DOHH2 (cell line): ENCODE data around the gene ABCB8.
"Not testable (repeated sequence)": the region's sequence is repeated elsewhere in the genome, so short reads cannot be mapped to it uniquely, and the experiment has no call there.

Experiments
- H3F3A ChIP-seq: fragments of 200-600 bp; sonication (generic), shearing (Covaris generic); 2 replicates; pipeline ENCODE4 v1.6.0; 2016; ENCODE audit warnings: antibody characterized with exemption, mild to moderate bottlenecking; ENCODE audit not compliant: control insufficient read depth, insufficient read depth
- H3K27ac ChIP-seq: fragments of 200-600 bp; sonication (generic); 2 replicates; pipeline ENCODE4 v1.5.1; 2014; ENCODE audit warnings: low read depth, mild to moderate bottlenecking, low read length, moderate library complexity
- H3K27me3 ChIP-seq: fragments of 200-600 bp; sonication (generic); 2 replicates; pipeline ENCODE4 v1.6.1; 2014; ENCODE audit warnings: mild to moderate bottlenecking, low read length, mixed read lengths; ENCODE audit not compliant: control insufficient read depth
- H3K36me3 ChIP-seq: fragments of 200-600 bp; sonication (generic); 2 replicates; pipeline ENCODE4 v1.6.1; 2014; ENCODE audit warnings: mild to moderate bottlenecking, low read length, moderate library complexity, mixed read lengths; ENCODE audit not compliant: control insufficient read depth
- H3K4me1 ChIP-seq: fragments of 200-600 bp; sonication (generic); 2 replicates; pipeline ENCODE4 v1.6.1; 2014; ENCODE audit warnings: mild to moderate bottlenecking, low read length, mixed read lengths; ENCODE audit not compliant: control insufficient read depth
- H3K4me2 ChIP-seq: fragments of 200-600 bp; sonication (generic); 2 replicates; pipeline ENCODE4 v1.6.0; 2014; ENCODE audit warnings: mild to moderate bottlenecking, low read length, moderate library complexity
- H3K4me3 ChIP-seq: fragments of 200-600 bp; sonication (generic); 2 replicates; pipeline ENCODE4 v1.5.1; 2014; ENCODE audit warnings: mild to moderate bottlenecking, low read length, mixed read lengths
- H3K79me2 ChIP-seq: fragments of 200-600 bp; sonication (generic); 2 replicates; pipeline ENCODE4 v1.6.1; 2014; ENCODE audit warnings: mild to moderate bottlenecking, low read length, mixed read lengths; ENCODE audit not compliant: control insufficient read depth
- H3K9me2 ChIP-seq: fragments of 200-600 bp; sonication (generic); replicated peaks from 2 replicates; pipeline ENCODE4 v1.6.1; 2014; ENCODE audit warnings: mild to moderate bottlenecking, low read length, mixed read lengths; ENCODE audit not compliant: control insufficient read depth
- H3K9me3 ChIP-seq: fragments of 200-600 bp; sonication (generic); 2 replicates; pipeline ENCODE4 v1.6.1; 2014; ENCODE audit warnings: antibody characterized with exemption, low read length, mixed read lengths; ENCODE audit not compliant: control insufficient read depth, insufficient read depth
- H4K20me1 ChIP-seq: fragments of 200-600 bp; sonication (generic); 2 replicates; pipeline ENCODE4 v1.6.0; 2014; ENCODE audit warnings: low read depth, mild to moderate bottlenecking, antibody characterized with exemption, low read length, moderate library complexity; ENCODE audit not compliant: control insufficient read depth, insufficient read depth
- EZH2phosphoT487 ChIP-seq: fragments of 200-600 bp; sonication (generic); IDR thresholded peaks from 2 replicates; pipeline ENCODE4 v1.6.1; 2017; ENCODE audit warnings: borderline replicate concordance, mild to moderate bottlenecking, antibody characterized with exemption, low read length, moderate library complexity, mixed read lengths
- TF ChIP-seq, protein P1 (sequence below): fragments of 200-600 bp; sonication (generic); IDR thresholded peaks from one replicate; pipeline ENCODE4 v1.5.1; 2014; ENCODE audit warnings: antibody characterized with exemption, mild to moderate bottlenecking, low read depth, low read length; ENCODE audit not compliant: poor library complexity, severe bottlenecking

The ABCB8 gene

DNA sequence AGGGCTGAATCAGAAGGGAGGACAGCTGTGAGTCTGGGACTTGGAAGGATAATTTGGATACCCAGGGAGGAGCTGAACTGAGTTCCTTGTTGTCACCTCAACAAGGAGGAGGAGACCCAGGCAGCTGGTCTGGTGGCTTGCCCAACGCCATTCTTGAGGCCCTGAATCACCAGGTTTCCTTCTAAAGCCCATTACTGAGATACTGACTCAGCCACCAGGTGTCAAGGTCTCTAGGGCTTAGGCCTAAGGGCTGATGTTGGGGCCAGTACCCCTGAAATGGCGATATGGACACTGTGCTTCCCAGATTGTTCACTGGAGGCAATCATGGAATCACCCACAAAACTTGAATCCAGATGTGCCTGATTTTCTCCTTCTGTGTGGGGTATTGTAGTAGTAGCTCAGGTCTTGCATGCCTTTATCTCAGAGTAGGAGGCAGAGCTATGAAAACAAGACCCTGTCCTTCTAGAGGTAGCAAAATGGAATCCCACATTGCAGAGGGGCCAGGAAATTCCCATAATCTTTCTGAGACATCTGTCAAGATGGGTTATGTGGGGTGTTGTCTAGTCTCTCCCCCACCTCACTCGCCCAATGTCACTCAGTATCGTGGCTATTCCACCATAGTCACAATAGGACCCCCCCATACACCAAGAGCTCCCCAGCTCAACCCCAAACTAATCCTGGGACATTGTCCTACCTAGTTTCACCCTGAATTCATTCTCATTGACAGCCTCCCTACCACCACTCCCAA is 2.2 kb upstream of the ABCB8 start:
- Histone ChIP-seq H3K4me1 (peaks cover 21% of the 10 kb centered on the region), H3K27ac (no peak overlapping the region), H3K79me2 (peaks cover 18% of the 10 kb centered on the region), H4K20me1 (no peaks in the 10 kb centered on the region), H3F3A (no peaks in the 10 kb centered on the region), H3K36me3 (peaks cover 2% of the 10 kb centered on the region; the same call in 1 of the 2 replicates), H3K27me3 (peaks cover 5% of the 10 kb centered on the region), H3K9me3 (no peaks in the 10 kb centered on the region), H3K9me2 (no peaks in the 10 kb centered on the region), H3K4me2 (no peak overlapping the region), H3K4me3 (no peak overlapping the region)
- TF ChIP-seq, protein P1, sequence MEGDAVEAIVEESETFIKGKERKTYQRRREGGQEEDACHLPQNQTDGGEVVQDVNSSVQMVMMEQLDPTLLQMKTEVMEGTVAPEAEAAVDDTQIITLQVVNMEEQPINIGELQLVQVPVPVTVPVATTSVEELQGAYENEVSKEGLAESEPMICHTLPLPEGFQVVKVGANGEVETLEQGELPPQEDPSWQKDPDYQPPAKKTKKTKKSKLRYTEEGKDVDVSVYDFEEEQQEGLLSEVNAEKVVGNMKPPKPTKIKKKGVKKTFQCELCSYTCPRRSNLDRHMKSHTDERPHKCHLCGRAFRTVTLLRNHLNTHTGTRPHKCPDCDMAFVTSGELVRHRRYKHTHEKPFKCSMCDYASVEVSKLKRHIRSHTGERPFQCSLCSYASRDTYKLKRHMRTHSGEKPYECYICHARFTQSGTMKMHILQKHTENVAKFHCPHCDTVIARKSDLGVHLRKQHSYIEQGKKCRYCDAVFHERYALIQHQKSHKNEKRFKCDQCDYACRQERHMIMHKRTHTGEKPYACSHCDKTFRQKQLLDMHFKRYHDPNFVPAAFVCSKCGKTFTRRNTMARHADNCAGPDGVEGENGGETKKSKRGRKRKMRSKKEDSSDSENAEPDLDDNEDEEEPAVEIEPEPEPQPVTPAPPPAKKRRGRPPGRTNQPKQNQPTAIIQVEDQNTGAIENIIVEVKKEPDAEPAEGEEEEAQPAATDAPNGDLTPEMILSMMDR, result no peak
- no peak for TF ChIP-seq EZH2phosphoT487

DNA sequence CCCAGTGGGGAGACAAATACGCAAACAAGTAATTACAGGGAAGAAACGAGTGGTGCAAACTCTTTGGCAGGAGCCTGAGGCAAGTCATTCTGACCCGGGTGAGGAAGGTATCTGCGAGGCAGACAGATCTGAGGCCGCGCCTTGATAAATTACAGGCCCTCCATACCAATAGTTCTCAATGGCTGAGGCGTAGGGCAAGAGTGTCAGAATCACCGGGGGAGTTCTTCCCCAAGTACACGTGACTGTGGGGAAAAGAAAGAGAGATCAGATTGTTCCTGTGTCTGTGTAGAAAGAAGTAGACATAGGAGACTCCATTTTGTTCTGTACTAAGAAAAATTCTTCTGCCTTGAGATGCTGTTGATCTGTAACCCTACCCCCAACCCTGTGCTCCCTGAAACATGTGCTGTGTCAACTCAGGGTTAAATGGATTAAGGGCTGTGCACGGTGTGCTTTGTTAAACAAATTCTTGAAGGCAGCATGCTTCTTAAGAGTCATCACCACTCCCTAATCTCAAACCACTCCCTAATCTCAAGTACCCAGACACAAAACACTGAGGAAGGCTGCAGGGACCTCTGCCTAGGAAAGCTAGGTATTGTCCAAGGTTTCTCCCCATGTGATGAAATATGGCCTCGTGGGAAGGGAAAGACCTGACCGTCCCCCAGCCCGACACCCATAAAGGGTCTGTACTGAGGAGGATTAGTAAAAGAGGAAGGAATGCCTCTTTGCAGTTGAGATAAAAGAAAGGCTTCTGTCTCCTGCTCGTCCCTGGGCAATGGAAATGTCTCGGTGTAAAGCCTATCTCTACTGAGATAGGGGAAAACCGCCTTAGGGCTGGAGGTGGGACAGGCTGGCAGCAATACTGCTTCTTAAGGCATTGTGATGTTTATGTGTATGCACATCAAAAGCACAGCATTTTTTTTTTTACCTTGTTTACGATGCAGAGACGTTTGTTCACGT is 1.2 kb upstream of the ABCB8 start:
- H3K27ac ChIP-seq, H3K36me3 ChIP-seq, H3K9me3 ChIP-seq, H3K9me2 ChIP-seq, H3K27me3 ChIP-seq, H4K20me1 ChIP-seq, H3F3A ChIP-seq: not testable (repeated sequence)
- Histone ChIP-seq H3K4me1 (peaks cover 21% of the 10 kb centered on the region), H3K4me2 (peak overlapping the region; percentile 84), H3K4me3 (peak overlapping the region; percentile 97), H3K79me2 (peaks cover 18% of the 10 kb centered on the region)

DNA sequence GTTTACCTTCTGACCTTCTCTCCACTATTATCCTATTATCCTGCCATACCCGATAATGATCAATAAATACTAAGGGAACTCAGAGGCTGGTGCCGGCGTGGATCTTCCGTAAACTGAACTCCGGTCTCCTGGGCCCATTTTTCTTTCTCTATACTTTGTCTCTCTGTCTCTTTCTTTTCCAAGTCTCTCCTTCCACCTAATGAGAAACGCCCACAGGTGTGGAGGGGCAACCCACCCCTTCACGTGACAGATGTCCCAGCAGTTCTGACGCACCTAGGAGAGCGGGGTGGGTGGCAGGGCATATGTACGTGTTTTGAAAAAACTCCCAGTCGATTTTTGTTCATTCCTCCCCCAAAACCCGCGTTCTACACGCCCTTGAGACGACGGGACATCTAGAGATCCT is 521 bp upstream of the ABCB8 start:
- peaks cover 18% of the 10 kb centered on the region for H3K79me2 ChIP-seq
- not testable (repeated sequence) for H3K27ac ChIP-seq, H4K20me1 ChIP-seq, H3K36me3 ChIP-seq, H3K9me3 ChIP-seq, H3K27me3 ChIP-seq, H3F3A ChIP-seq, H3K9me2 ChIP-seq
- peaks cover 21% of the 10 kb centered on the region for H3K4me1 ChIP-seq
- peak overlapping the region; percentile 97 for H3K4me3 ChIP-seq
- peak overlapping the region; percentile 84 for H3K4me2 ChIP-seq

DNA sequence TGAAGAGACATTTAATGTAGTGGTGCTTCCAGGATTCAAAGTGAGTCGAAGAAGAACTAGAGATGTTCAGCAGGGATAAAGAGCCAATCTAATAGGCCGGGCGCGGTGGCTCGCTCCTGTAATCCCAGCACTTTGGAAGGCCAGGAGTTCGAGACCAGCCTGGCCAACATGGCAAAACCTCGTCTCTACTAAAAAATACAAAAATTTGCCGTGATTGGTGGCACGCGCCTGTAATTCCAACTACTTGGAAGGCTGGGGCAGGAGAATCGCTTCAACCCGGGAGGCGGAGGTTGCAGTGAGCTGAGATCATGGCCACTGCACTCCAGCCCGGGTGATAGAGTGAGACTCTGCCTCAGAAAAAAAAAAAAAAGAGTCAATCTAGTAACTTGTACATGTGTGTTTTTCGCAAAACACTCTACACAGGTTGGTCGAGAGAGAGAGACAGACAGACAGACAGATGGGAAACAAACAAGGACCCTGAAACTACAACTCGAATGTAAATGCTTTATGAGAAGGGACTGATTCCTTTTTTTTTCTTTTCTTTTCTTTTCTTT is 775 bp downstream of the ABCB8 start:
- H3K9me2 ChIP-seq, result no peaks in the 10 kb centered on the region
- TF ChIP-seq, protein P1, result no peak
- no peak for TF ChIP-seq EZH2phosphoT487
- H4K20me1 ChIP-seq, result no peaks in the 10 kb centered on the region
- peak overlapping the region; percentile 97 for H3K4me3 ChIP-seq
- peaks cover 6% of the 10 kb centered on the region for H3K36me3 ChIP-seq
- H3K27me3 ChIP-seq, result no peaks in the 10 kb centered on the region
- peak overlapping the region; percentile 84 for H3K4me2 ChIP-seq
- H3K9me3 ChIP-seq, result no peaks in the 10 kb centered on the region
- H3F3A ChIP-seq, result no peaks in the 10 kb centered on the region
- H3K79me2 ChIP-seq, result peaks cover 18% of the 10 kb centered on the region
- peaks cover 21% of the 10 kb centered on the region for H3K4me1 ChIP-seq
- peak overlapping the region; percentile 38 for H3K27ac ChIP-seq
